Measurements from ENCODE around the gene CAMK1D.

- no peak for TF ChIP-seq CTCF (conservative IDR thresholded peaks at IDR 0.05)
- no peak for TF ChIP-seq EZH2 (IDR thresholded peaks at IDR 0.05; ENCODE audit: low read depth)
Observed at GRCh38 chr10:12540341-12540781, 191.0 kb downstream of the CAMK1D start.

All from PC-9 (cell line).